Measurements from ENCODE around the gene TIMP4.

TIMP4 gene

DNA sequence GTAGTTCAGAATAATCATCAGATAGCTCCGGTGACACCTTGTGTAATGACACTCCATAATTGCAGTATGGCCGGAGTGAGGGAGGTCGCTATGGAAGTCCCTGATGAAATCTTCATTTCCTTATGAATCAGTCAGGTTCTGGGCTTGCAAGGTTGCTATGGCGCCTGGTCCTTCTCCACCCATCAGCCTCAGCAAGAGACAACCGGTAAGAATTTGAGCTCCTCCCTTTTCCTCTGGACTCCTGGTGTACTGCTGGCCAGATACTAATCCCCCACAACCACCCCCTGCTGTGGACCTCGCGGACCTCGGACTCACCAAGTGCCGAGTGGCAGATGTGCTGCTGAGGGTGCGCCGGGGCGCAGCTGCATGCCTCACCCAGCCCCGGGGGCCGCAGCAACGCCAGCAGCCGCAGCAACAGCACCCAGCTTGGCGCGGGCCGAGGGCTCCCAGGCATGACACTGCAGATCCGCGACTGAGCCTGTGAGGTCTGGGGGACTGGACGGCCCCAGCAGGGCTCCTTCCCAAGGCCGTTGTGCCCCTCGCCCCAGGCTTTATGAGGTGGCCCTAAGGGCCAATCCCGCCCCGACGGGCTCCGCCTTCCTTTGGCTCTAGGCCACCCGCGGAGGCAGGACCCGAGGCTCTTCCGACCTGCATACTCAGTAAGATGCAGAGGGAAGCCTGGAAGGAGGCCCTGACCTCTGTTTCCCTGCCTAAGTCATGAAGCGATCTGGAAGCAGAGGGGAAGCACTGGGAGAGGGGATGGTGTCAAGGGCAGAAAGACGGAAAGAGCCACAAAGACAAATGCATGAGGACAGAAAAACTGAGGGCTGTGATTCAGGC lies at the start of gene TIMP4:
TIMP4 (minus strand) TSS at position 526 of the 840 bp plus-strand sequence; CDS start at position 454, 72 bp downstream.
- no peak for DNase-seq

DNA sequence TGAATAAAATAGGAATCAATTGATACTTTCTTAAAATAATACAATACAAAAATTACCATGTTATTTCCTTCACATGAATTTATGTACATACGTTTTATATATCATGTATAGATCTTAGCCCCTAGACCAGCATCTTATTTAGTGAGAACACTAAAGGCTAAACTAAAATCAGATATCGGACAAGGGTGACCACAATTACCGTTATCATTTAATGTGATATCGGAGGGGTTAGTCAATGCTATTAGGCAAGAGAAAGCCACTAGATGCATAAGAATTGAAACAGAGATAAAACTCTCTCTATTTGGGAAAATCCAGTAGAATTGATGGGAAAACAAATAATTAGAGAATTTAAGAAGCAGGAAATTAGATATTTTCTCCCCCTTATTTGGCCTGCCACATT lies 46.5 kb upstream of the TIMP4 start:
- DNase-seq = no peak

DNA sequence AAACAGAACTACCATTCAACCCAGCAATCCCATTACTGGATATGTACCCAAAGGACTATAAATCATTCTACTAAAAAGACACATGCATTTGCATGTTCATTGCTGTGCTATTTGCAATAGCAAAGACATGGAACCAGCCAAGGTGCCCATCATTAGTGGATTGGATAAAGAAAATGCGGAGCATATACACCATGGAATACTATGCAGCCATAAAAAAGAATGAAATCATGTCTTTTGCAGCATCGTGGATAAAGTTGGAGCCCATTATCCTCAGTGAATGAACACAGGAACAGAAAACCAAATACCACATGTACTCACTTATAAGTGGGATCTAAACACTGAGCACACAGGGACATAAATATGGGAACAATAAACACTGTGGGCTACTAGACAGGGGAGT lies 43.1 kb upstream of the TIMP4 start:
- DNase-seq = no peak

DNA sequence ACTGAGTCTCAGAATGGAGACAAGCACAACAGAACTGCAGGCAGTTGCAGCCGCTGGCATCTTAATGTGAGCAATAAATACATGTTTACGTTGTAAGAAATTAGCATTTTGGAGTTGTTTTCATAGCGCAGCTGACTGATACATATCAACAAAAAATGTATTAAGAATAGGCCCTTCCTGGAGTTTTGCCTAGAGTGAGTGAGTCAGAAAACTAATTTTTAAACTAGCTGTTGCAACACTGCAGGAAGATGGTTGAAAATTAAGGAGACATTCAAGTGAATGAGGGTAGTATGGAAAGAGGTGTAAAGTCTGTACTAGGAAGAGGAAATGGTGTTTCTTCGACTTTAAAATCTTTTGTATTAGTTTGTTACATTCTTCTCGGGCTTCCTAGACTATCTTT lies 39.6 kb upstream of the TIMP4 start:
- DNase-seq = no peak

DNA sequence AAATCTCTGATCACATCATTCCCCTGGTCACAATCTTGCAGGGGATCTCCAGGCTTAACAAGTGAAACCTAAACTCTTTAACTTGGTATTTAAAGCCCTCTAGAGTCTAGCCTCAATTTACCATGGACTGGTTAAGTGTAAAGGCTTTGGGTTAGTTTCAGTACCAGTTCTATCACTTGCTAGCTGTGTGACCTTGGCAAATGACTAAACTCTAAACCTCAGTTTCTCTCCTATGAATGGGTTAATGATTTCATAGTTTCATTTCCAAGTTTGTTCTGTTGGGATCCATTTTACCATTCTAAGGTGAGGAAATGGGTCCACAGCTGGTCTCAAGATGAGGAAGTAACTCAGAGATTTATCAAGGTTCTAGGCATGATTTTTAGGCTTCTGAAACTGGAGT lies 38.8 kb upstream of the TIMP4 start:
- no peak for DNase-seq

DNA sequence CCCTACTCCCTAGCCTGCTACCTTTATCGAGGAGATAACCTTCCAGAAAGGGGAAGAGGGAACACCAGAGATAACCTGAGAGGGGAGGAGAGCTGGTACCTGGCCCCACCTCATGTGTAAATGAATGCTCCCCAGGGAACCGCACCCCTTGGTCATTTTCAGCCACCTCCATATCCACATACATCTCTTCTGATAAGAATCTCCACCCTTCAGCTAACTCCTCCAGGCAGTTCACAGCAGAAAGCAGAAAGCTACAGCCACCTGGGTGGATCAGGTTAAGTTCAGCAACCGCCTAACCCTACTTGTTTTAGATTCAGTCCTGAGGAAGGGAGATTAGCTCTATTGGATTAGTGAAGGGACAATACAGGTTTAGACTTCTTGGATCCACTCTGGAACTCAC lies 38.0 kb upstream of the TIMP4 start:
- no peak for DNase-seq

DNA sequence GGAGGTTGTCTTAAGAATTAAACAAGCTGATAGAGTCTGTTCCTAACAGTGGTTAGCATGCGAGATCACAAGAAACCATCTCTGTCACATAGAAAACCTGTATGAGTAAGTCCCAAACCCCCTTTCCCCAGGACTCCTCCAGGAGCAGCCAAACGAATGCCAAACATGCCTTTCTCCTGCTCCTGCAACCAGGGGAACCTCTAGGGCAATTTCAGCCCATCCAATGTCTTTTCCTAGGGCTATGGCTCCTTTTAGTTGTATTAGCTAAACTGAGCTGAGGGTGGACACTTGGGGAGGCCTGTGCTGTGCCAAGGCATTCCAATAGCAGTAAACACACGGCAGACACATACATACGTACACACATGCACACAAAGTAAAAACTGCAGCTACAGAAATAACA lies 36.5 kb upstream of the TIMP4 start:
- DNase-seq = no peak

DNA sequence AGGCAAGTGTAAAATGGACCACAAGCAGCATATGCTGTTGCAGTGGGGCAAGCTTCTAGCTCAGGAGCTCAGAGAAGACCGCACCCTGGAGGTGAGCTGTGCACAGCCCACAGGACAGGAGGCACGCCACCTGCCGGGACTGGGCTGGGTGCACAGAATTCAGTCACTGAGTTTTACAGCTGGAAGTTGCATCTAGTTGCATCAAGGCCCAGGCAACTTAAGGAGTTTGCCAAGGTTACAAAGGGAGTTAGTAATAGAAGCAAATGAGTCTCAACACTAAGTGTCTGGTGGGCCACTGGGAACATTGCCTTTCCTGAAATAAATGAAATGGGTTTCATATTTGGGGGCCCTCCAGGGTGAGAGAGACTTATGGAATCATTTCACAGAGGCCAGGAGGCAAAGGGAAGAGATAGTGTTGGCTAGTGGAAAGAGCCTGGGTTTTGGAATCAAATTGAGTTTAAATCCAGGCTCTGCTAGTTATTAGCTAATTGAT lies 36.0 kb upstream of the TIMP4 start:
- no peak for DNase-seq

DNA sequence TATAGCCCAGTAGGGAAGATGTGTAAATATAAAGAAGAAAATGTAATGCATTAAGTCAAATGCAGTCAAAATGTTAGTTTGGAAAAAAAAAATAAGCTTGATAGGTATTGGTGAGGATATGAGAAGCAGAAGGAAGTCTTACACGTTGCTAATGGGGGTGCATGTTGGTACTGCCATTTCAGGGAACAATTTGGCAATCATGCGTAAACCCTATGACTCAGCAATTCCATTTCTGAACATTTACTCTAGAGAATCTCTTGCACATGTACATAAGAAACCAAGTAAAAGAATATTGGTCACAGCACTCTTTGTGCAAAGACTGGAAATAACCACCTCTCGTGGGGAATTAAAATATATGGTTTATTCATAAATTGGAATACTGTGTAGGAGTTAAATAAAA lies 35.5 kb upstream of the TIMP4 start:
- DNase-seq = no peak

DNA sequence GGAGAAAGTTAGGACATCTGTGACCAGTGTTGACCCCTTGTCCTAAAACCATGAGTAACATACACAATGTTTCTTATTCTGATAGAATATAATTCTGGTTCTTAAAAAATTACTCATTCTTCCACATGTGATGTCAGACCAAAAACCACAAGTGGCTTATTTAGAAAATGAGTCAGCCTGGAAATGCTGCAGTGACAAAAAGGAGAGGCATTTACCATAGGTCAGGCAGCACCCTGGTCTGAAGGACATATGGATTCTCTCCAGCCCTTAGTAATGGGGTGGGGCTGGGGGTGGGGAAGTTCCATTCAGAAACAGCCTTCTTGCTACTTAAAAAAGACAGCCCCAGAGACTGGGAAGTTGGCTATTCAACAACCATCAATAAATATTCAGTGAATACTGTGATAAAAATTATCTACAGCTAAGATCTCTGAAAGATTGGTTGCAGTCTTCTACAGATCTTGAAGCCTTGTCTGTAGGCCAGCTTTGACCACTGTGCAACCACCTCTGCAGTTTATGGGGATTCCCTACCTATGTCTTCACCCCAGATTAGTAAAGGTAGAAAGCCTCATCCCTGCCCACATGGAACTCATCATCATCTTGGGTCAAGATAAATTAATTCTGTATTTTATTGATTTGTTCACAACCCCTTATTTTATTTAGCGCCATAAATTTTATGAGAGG lies 34.9 kb upstream of the TIMP4 start:
- DNase-seq = no peak

DNA sequence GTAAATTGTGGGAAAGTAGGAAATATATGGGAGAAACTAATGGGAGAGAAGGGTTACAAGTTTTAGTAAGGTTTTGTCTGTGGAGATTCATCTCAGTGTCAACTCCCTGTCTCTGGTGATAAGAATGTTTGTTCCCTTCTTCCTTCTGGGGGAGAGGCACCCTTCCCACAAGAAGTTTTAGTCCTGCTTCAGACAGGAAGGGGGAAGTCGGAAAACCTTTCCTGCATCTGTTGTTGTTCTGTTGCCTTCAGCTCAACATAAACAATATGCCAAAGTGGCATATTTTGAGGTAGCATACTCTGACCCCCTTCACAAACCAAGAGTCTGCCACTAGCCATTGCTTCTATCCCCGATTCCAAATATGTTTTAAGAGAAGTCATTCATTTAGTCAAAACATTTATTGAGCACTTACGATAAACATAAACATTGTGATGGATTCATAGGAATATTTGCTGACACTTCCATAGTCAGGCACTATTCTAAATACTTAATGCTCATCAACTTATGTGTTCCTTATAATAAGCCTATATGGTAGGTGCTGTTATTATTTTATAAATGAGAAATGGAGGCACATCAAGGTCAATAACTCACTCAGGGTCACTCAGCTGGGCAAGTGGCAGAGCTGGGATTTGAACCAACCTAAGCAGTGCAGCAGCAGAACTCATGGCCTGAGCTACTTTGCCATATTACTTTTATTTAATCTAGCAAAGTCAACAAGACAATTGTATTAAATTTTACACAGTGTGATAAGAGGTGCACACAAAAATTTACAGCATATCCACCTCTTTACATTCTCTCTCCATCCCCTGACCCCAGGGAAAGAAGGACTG lies 34.2 kb upstream of the TIMP4 start:
- DNase-seq = no peak

DNA sequence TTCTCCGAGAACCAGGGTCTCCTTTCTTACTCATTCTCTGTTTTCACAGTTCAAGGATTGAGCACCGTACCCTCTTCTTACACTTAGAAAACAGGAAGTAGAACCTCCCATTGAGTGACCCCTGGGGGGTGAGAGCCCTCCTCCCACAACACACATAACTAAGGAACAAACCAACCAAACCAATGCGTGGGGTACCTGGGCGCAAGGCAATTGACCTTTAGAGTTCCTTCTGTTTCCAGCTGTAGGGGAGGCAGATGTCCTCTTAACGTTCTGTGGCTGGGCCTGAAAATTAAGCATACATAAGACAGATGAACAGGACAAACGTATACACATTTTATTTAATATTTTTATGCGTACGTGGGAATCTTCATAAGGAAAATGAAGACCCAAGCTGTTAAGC lies 33.5 kb upstream of the TIMP4 start:
- DNase-seq = no peak

DNA sequence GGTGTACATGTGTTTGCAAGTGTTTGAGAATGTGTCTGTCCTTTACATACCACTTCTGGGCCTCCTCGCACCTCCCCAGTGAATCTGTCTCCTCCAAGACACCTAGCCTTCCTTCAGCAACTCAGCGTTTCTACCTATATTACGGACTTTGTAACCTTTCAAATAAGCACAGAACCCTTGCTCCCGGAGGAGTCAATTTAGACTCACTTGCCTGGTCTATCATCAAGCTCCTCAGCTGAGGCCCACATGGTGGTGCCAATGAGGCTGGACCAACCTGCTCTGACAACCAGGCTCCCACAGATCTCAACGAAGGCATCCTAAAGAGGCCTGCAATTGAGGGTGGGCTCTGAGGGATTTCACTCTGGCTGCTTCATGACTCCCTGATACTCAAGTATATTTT lies 32.8 kb upstream of the TIMP4 start:
- DNase-seq = no peak

DNA sequence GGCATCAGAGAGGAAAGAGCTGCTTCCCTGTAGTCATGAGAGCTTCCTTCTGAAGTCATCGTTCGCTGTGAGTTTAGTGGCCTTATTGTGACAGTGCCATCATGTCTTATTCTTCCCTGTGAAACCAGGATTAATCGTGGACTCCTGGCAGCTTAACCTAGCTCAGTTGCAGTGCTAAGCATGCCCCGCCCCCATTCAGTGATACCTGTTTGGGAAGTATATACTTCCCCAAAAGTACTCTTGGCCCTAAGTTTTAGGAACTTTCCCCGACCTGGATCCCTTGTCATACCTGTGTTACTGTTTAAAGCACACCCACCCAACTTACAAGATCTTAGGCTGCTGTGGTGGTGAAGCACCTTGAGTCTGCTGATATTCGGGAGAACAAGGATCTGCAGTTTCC lies 32.1 kb upstream of the TIMP4 start:
- DNase-seq = no peak

DNA sequence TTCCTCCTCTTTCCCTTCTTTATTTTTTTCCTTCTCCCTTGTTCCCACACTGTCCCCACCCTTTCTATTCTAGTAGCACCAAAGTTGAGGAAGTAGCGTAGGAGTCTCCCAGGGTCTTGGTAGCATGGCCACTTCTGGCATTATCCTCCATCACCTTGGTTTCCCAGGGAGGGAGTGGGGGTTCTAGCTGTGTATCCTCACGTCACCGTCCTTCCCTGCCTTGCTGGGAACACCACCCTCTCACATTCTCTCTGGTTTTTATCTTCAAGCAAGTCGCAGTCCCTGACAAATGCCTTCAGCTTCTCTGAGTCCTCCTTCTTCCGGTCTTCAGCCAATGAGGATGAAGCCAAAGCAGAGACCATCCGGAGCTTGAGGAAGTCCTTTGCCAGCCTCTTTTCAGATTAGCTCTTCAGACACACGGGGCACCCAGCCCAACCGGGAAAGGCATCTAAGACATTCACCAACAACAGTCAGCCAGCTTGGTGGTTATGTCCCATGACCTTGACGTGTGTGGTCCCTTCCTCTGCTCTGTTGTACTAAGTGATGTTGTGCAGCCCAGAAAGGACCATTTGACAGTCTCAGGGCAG lies 31.6 kb upstream of the TIMP4 start:
- DNase-seq = no peak

DNA sequence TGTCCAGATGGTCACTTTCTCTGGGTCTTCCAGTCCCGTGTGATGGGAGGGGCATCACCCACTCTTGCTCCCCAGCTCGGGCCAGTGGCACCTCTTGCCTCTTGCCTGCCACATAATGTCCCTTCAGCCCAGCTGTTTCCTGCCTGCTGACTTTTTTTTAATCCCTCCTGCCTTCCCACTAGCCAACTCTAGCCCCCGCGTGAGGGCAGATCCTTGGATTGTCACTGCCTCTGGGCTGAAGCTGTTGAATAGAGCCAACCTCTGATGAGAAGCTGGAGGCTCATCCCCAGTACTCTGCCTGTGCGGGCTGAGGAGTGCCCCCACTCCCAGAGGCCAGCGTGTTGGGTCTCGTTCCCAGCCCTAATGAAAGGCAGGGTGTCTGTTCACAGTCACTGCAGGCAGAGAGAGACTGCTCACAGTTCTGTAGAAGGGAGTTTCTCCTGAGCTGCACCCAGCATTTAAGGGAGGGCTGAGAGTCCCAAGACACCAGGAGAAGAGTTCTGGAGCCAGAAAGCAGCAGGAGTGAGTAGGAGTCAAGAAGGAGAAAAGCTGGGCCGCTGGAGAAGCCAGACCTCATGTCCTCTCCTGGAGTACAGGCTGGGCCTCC lies 30.1 kb upstream of the TIMP4 start:
- no peak for DNase-seq

DNA sequence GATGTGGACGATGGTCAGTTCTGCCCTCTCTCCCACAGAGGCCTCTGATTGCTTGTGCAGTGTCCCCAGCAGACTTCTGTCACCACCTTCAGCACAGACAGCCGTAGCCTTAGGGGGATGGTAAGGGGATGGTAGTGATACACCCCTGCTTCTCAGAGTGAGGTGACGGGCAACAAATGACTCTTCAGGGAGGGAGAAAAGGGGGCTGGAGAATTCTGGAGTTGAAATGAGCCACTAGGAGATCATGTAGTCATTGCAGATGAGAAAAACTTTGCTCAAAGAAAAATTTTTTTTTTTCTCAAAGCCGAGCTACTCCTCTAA lies 29.6 kb upstream of the TIMP4 start:
- no peak for DNase-seq

DNA sequence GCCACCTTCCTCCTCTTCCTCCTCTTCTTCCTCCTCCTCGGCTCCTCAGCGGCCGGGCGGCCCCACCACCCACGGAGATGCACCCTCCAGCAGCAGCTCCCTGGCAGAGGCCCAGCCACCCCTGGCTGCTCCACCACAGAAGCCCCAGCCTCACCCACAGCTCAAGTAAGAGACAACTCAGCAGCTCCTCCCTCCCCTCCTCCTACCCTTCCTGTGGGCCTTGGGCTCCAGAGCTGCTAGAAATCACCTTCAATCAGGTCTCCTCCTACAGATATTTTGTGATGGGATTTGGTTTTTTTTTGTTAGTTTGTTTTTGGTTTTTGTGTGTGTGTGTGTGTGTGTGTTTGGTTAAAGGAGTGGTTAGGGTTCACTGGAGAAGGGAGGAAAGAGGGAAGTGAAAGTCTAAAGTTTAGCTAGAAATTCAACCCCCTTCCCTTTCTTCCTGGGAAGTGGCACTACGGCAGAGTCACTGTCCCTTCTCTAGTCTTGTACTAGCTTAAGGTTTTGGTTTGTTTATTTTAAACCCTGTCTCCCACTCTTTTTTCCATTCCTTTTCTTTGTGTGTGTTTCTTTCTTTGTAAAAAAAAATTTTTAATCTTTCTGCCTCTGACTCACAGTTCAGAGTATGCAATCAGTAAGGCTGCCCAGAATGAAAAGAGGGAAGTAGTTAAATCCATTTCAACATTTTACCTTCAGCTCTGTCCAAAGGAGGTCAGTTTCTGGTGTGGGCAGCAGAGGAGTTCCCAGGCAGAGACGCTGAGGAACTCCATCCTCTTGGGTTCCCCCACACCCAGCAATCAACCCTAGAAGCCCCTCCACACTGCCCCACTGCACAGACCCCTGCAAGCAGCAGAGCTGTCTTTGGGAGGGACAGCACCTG lies 29.0 kb upstream of the TIMP4 start:
- no peak for DNase-seq

DNA sequence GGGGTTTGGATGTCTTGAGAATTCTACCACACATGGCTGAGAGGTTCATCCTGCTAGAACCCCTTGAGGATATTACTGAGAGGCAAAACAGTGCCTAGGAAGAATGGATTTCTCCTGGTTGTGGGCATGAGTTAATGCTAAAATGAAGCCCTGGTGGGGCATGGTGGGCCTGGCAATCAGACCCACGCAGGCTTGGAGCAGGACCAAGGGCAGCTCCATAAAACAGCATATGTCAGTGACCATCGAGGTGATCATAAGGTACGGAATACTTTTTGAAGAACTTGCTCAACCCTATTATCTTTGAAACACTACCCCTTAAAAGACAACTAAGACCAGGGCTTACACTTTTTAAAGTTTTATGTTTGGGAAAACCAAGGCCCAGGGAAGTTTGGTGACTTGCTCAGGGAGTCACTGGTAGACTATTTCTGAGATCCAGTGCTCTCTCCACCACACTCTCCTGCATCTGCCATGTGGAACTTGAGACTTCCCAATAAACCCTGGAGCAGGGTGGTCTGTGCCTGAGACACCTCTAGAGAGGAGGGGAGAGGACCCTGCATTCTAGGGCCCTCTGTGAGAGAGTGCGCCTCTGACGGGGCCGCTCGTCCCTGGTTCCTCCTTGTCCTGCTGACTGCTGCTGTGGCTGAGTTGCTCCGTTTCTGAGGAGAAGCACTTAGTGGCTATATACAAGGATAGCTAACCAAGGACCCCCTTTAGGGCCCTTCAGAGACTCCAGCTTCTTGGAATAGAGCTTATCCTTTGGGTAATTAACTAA lies 28.0 kb upstream of the TIMP4 start:
- no peak for DNase-seq

DNA sequence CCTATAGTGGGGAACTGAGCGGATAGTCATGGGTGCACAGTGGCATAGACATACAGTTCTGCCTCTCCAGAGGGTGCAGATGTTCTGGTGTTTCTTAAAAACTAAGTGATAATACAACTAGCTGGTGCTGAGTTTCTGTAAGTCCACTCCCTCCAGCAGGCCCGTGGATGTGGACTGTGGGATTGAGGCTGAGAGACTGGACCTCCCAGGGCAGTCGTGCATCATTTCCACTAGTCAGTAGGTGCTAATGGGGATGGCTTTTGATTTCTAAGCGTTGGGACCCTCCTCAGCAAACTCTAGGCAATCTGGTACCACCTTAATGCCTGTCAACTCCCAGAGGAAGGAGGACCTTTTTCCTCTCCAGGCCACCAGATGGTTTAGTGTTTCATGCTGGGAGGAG lies 27.3 kb upstream of the TIMP4 start:
- DNase-seq = no peak

DNA sequence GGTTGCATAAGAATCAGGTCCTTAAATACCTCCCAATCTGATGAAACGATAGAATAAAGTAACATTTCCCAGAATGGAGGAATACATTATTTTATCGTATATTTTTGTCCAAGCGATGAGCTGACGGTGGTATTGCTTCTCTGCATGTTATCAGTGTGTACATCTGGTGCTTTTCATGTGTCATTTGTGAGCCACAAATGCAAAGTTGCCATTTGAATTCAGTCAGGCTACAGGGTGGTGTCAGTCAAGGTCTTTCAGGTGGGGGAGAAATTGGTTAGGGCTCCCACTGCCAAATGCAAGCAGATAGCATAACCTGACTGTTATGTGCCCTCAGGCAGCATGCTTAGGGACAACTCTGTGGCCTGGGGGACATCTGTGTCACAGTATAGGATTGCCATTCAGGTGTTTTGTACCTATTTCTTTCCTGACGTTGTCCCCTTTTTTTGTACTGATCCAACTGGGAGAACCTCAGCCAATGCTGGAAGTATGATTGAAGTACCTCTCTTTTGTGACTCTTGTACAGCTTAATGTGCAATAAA lies 26.5 kb upstream of the TIMP4 start:
- DNase-seq = no peak

All from cortex of kidney (tissue), 1 donor.